PC-3 (cell line): ENCODE results near the gene P2RX5. TPM values are rescaled to one million over a fixed set of nuclear protein-coding genes. Genes with fewer than 3 reads are reported as not detected.

Experiments used
- ATAC-seq: fragments of 200-7000 bp; cut with Tn5 transposase; 2 replicates; pipeline ENCODE4 v1.9.1; 2020; ENCODE audit warnings: mild to moderate bottlenecking, moderate library complexity
- BruUV-seq: library from RNA; stranded (reverse); fragments of 400-500 nt; replicated peaks from 2 replicates; lab custom pipeline; 2021; lab: Mats Ljungman, UMichigan
- CTCF ChIA-PET: fragments of 300-600 bp; sonication (Branson Sonifier 250); formaldehyde crosslinking; loops from one replicate; lab custom pipeline; 2022; ENCODE audit warnings: antibody characterized with exemption; lab: Charles Lee
- POLR2A ChIA-PET: fragments of 300-600 bp; sonication (Branson Sonifier 250); formaldehyde crosslinking; loops from one replicate; lab custom pipeline; 2022; ENCODE audit warnings: antibody characterized with exemption; ENCODE audit not compliant: unreplicated experiment; lab: Charles Lee
- DNase-seq: peaks from one replicate; pipeline ENCODE4 v3.0.0-alpha.2; 2015
- H2AFZ ChIP-seq: fragments of 300-600 bp; sonication (generic); 2 replicates; pipeline ENCODE4 v1.6.0; 2016; ENCODE audit warnings: antibody characterized with exemption, low read length
- H3F3A ChIP-seq: fragments of 300-600 bp; sonication (generic); one replicate; pipeline ENCODE4 v1.6.0; 2017; ENCODE audit warnings: antibody characterized with exemption, low read length, control low read depth, mild to moderate bottlenecking; ENCODE audit not compliant: unreplicated experiment
- H3K27ac ChIP-seq: fragments of 300-600 bp; sonication (generic); 2 replicates; pipeline ENCODE4 v1.5.1; 2016; ENCODE audit warnings: mild to moderate bottlenecking, low read length
- H3K27me3 ChIP-seq: fragments of 300-600 bp; sonication (generic); 2 replicates; pipeline ENCODE4 v1.6.1; 2016; ENCODE audit warnings: low read length, mixed read lengths
- H3K36me3 ChIP-seq: fragments of 300-600 bp; sonication (generic); 2 replicates; pipeline ENCODE4 v1.6.1; 2016; ENCODE audit warnings: low read depth, mixed run types, low read length, mixed read lengths
- H3K4me1 ChIP-seq: fragments of 300-600 bp; sonication (generic); 2 replicates; pipeline ENCODE4 v1.5.1; 2016; ENCODE audit warnings: low read length; ENCODE audit not compliant: insufficient read depth
- H3K4me2 ChIP-seq: fragments of 300-600 bp; sonication (generic); 2 replicates; pipeline ENCODE4 v1.6.0; 2016; ENCODE audit warnings: low read length
- H3K4me3 ChIP-seq: fragments of 300-600 bp; sonication (generic); 2 replicates; pipeline ENCODE4 v1.5.1; 2016; ENCODE audit warnings: mild to moderate bottlenecking, low read length, mixed read lengths
- H3K79me2 ChIP-seq: fragments of 300-600 bp; sonication (generic); 2 replicates; pipeline ENCODE4 v1.6.1; 2017; ENCODE audit warnings: low read length, mixed read lengths
- H3K9ac ChIP-seq: fragments of 300-600 bp; sonication (generic); 2 replicates; pipeline ENCODE4 v1.6.0; 2016; ENCODE audit warnings: mild to moderate bottlenecking, low read length
- H3K9me2 ChIP-seq: fragments of 300-600 bp; sonication (generic); replicated peaks from 2 replicates; pipeline ENCODE4 v1.6.1; 2016; ENCODE audit warnings: mixed run types, low read length, mixed read lengths
- H3K9me3 ChIP-seq: fragments of 300-600 bp; sonication (generic); 2 replicates; pipeline ENCODE4 v1.6.1; 2016; ENCODE audit warnings: low read length, mixed read lengths
- H4K20me1 ChIP-seq: fragments of 300-600 bp; sonication (generic); 2 replicates; pipeline ENCODE4 v1.6.1; 2016; ENCODE audit warnings: low read length, mixed read lengths
- CTCF ChIP-seq: fragments of 300-600 bp; sonication (generic); conservative IDR thresholded peaks from 2 replicates; pipeline ENCODE4 v1.5.1; 2017; ENCODE audit warnings: antibody characterized with exemption, low read depth, mild to moderate bottlenecking, low read length
- EZH2 ChIP-seq: fragments of 300-600 bp; sonication (generic); IDR thresholded peaks from one replicate; pipeline ENCODE4 v1.6.1; 2017; ENCODE audit warnings: antibody characterized with exemption, mild to moderate bottlenecking, low read length; ENCODE audit not compliant: unreplicated experiment
- EZH2phosphoT487 ChIP-seq: fragments of 300-600 bp; sonication (generic); IDR thresholded peaks from 2 replicates; pipeline ENCODE4 v1.6.1; 2018; ENCODE audit warnings: mild to moderate bottlenecking, antibody characterized with exemption, low read length, borderline replicate concordance
- intact Hi-C: fragments of 100-400 bp; cut with micrococcal nuclease; formaldehyde crosslinking; loops from 2 replicates; pipeline ENCODE4 v1.9.0; 2023
- total RNA-seq: library from RNA; depleted of rRNA; stranded (reverse); fragments of >200 nt; gene quantifications from 2 replicates; pipeline ENCODE4 v1.2.3, GENCODE V29; 2014

P2RX5 gene
- total RNA-seq, 1 experiment from 2014 or later = 13.0 TPM

GRCh38 chr17:3658784-3659449 lies 37.0 kb downstream of the P2RX5 start:
- H3K27ac ChIP-seq = no peak overlapping the region
- ChIA-PET POLR2A (no interaction called here), CTCF (interaction anchor here (0.6 kb wide), 1 partner anchor 22 kb away, joined by 3 read pairs; no protein-coding TSS in a partner anchor)
- no peaks in the 10 kb centered on the region for H3F3A ChIP-seq
- no peak for DNase-seq
- H3K9me2 ChIP-seq = no peaks in the 10 kb centered on the region
- no peak for TF ChIP-seq EZH2
- no peak for TF ChIP-seq EZH2phosphoT487
- TF ChIP-seq CTCF = no peak
- H3K36me3 ChIP-seq = no peaks in the 10 kb centered on the region
- H3K9ac ChIP-seq = no peak overlapping the region
- H3K79me2 ChIP-seq = no peaks in the 10 kb centered on the region
- no peak overlapping the region for H3K4me3 ChIP-seq
- intact Hi-C loops = no loop called here
- H3K27me3 ChIP-seq = no peaks in the 10 kb centered on the region
- no peak overlapping the region for H2AFZ ChIP-seq
- no TSS peak for BruUV-seq
- H4K20me1 ChIP-seq = no peaks in the 10 kb centered on the region
- no peaks in the 10 kb centered on the region for H3K9me3 ChIP-seq
- H3K4me1 ChIP-seq = peaks cover 9% of the 10 kb centered on the region
- ATAC-seq = no peak
- no peak overlapping the region for H3K4me2 ChIP-seq

- Histone ChIP-seq H3K4me1 (peaks cover 9% of the 10 kb centered on the region), H3K9me3 (no peaks in the 10 kb centered on the region), H3K9me2 (no peaks in the 10 kb centered on the region), H3K79me2 (no peaks in the 10 kb centered on the region), H3K9ac (no peak overlapping the region), H3K4me3 (no peak overlapping the region), H2AFZ (no peak overlapping the region), H3F3A (no peaks in the 10 kb centered on the region), H3K27ac (no peak overlapping the region), H3K36me3 (no peaks in the 10 kb centered on the region), H4K20me1 (no peaks in the 10 kb centered on the region), H3K4me2 (no peak overlapping the region), H3K27me3 (no peaks in the 10 kb centered on the region)
- POLR2A ChIA-PET = no interaction called here
- TF ChIP-seq CTCF = no peak
- TF ChIP-seq EZH2phosphoT487 = no peak
- no peak for ATAC-seq
- no TSS peak for BruUV-seq
- intact Hi-C loops = no loop called here
- no peak for DNase-seq
- CTCF ChIA-PET = no interaction called here
Observed at GRCh38 chr17:3657874-3658783, 37.8 kb downstream of the P2RX5 start.

- ATAC-seq (no peak), DNase-seq (no peak)
- Histone ChIP-seq H3K4me1 (peaks cover 9% of the 10 kb centered on the region), H3K36me3 (no peaks in the 10 kb centered on the region), H3K27ac (no peak overlapping the region), H3K9me2 (no peaks in the 10 kb centered on the region), H2AFZ (no peak overlapping the region), H3K9ac (no peak overlapping the region), H3K4me2 (no peak overlapping the region), H3K4me3 (no peak overlapping the region), H3K79me2 (no peaks in the 10 kb centered on the region), H3F3A (no peaks in the 10 kb centered on the region), H3K9me3 (no peaks in the 10 kb centered on the region), H3K27me3 (no peaks in the 10 kb centered on the region), H4K20me1 (no peaks in the 10 kb centered on the region)
- no TSS peak for BruUV-seq
- CTCF ChIA-PET = no interaction called here
- no peak for TF ChIP-seq CTCF
- no peak for TF ChIP-seq EZH2phosphoT487
- no peak for TF ChIP-seq EZH2
- intact Hi-C loops = no loop called here
- POLR2A ChIA-PET = no interaction called here
Observed at GRCh38 chr17:3657588-3657869, 38.4 kb downstream of the P2RX5 start.
